Stimulated activated CD4-positive, alpha-beta T cell treated with anti-CD3 and anti-CD28 coated beads, Interleukin-4, amount 100 ng/mL, for 1 hour (primary cell): ENCODE data around the gene TMEM165.

Experiments
- DNase-seq: peaks from one replicate; pipeline ENCODE4 v3.0.0-alpha.2; 2020

TMEM165 gene

DNA sequence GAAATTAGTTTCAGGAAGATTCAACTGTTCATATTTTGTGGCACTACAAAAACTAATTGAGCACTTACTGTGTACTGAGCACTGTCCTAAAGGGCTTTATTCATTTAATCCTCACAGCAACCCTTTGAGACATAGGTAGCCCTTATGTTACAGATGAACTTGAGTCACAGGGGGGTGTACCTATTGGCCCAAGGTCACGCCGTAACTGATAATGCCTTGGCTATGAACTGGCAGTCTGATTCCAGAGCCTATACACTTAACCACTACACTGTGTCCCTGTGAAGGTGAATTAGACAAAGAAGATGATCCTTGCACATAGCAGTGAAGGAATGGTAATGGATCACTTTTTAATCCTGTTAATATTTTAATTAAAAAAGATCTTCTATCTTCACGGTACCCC is 12.0 kb downstream of the TMEM165 start:
- no peak for DNase-seq

DNA sequence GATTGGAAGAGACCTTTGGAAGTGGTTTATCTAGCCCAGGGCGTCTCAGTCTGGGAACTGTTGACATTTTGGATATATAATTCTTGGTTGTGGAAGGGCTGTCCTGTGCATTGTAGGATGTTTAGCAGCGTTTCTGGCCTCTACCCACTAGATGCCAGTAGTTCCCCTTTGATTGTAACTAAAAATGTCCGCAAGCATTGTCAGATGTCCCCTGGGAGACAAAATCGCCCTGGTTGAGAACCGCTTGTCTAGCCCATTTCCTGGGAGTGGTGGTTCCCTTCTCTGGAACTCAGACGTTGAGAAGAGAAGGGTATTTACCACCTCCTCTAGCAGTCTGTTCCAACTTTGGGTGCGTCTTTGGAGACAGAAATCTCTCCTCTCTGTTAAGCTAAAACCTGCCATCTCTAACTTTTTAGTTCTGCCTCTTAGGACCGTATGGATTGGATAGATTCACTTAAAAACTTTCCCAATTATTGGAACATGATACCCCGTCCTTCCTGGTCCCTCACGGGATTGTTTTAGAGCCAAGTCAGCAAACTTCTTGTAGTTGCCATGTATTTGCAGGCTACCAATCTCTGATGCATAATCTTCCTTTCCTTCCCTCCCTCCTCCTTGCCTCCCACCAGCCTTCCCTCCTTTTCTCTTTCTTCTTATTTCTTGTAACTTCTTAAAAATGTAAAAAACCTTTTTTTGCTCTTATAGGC is 13.9 kb downstream of the TMEM165 start:
- no peak for DNase-seq

DNA sequence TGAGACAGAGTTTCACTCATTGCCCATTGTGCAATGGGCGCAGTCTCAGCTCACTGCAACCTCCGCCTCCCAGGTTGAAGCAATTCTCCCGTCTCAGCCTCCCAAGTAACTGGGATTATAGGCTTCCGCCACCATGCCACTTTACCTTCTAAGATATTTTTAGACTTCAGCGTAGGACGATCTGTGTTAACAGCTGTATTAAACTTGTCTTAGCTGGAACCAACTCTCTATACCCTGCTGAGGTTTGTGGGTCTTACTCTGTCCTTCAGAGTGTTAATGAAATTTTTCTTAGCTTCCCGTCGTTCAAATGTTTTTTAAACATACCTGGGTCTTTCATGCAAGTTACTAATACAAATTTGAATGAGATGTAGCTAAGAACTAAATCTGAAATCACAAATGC is 14.7 kb downstream of the TMEM165 start:
- no peak for DNase-seq

DNA sequence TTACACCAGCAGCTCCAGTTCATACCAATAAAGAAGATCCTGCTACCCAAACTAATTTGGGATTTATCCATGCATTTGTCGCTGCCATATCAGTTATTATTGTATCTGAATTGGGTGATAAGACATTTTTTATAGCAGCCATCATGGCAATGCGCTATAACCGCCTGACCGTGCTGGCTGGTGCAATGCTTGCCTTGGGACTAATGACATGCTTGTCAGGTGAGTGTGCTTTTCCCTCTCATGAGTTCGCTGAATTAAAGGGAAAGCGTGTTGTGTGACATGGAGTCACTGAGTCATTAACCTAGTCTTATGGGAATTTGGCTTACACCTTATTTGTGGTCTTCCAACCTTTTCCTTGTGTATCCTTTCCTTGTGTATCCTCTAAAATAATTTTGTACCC is 15.9 kb downstream of the TMEM165 start:
- no peak for DNase-seq

DNA sequence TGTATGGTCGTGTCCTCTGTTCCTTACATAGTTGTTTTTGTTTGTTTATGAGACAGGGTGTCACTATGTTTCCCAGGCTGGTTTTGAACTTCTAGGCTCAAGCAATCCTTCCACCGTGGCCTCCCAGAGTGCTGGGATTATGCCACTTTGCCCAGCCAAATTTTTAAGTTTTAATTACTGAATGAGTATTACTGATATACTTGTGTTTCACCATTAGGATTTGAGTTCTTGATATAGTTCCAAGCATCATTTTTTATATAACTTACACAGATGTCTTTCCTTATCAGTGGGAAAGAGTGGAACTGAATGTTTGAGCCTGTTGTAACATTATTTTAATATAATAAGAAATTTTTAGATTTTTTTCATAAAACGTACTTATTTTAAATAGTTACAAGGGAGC is 20.4 kb downstream of the TMEM165 start:
- no peak for DNase-seq

DNA sequence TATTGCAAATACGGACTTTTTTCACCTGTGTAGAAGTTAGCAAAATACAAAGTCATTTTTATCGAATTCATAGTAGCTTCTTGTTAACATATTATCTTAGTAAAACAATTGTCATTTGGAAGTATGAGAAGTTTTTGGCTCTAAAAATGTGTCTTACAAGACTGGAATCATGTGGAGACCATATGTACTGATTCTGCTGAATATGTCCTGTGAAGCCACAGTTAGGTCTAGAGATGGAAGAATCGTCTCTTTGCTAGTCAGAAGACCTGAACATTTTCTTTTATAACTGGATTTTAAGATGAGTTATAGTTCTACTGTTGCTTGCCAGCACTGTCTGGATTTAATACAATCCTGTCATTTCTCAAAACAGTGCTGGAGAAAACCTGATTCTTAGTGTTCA is 29.0 kb downstream of the TMEM165 start:
- no peak for DNase-seq

DNA sequence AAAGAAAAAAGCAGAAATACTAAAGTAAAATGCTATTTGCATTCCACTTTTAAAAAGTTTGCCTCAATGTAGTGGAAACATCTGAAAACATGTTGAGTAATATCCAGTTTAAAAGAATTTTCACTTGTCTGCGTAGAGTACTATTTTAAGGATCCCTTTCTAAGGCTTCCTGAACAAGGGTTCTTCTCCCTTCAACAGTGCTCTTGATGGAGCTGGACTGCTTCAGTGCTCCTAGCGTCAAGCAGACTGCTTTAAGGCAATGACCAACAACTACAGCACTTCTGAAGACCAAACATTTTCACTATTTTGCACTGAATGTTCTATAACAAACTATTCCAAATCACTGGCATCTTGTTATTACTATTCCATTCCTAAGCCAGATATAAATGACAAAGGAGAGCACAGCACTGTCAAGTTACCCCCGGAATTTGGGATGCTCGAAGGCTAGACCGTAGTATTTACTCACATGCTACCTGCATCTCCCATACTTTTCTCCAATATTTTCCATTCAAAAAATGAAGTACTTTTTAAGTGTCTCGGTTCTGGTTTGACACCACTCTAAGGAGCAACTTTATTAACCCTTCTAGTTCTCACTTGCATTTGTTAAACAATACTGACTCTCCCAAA is 36.1 kb downstream of the TMEM165 start:
- no peak for DNase-seq

DNA sequence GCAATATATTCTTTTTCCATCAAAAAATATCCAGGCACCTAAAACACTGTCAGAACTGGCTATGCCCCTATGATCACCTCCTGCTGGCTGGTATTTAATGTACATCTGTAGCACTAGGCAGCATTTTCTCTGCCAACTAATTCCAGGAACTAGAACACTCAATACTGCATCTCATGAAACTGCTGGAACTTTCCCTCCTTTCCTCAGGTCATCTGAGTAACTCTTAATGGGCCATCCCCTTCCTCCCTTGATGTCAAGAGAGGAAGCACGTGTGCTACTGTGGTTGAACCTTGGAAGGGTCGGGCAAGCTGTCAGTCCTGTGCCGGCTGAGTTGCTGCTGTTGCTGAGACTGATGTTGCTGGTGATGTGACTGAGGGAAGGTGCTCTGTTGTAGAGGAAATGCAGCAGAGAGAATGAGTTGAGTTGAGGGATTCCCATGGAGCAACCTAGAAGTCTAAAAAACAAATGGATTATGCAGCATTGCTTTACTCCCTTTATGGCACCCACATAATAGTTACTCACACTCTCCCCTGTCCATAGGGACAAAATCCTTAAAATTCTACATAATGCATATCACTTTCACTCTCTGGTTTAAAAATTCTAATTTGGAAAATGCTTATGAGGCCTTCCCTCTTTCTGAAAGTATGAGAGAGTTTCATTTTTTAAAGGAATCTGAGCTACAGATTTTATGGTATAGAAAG is 39.5 kb downstream of the TMEM165 start:
- DNase-seq = no peak

DNA sequence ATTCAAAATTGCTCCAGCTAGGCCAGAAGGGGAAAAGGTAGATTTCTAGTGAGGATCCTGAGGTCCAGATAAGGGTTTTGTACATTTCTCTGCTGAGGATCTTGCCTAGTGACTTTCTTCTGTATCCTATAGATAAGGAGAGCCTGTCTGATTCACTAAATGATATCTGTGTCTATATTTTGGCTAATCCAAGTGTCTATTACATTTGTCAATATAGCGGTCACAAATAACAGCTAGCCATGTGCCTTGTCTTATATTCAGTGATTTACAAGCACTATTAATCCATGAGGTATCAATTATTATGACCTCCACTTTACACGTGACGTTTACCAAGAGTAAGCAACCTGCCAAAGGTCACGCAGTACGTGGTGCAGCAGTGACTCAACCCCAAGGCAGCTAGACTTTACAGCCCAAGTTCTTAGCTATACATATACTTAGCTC is 41.6 kb downstream of the TMEM165 start:
- no peak for DNase-seq

DNA sequence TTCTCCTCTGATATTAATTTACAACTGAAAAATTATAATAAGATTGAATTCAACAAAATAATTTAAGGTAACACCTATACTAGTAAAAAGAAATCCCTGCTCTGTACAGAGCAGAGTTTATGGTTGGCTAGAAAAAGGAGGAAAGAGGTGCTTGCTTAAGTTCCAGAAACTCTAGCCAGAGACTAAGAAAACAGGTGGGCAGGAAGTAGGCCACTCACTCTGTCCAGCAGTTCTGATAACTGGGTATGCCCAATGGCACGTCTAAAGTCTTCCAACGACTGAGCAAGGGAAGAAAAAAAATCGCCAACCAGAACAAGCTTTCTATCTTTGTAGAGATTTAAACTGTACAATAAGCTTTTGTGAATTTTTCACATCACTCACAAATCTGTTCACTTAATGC is 42.1 kb downstream of the TMEM165 start:
- no peak for DNase-seq

DNA sequence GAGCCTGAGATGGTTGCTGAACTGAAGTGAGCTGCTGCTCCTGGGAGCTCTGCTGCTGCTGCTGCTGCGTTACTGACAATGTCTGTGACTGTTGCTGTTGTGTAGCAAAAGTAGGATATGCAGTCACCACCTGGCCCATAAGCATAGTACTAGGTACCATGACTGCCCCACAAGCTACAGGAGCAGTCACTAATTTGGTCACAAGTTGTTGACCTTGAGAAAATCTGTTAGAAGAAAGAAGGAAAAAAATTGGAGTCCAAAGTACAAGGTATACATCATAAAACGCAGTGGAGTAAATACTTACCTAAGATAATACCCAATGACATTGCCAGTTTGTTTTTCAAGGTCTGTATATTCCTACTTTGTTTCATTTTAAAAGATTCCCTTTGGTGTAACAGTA is 42.6 kb downstream of the TMEM165 start:
- no peak for DNase-seq

DNA sequence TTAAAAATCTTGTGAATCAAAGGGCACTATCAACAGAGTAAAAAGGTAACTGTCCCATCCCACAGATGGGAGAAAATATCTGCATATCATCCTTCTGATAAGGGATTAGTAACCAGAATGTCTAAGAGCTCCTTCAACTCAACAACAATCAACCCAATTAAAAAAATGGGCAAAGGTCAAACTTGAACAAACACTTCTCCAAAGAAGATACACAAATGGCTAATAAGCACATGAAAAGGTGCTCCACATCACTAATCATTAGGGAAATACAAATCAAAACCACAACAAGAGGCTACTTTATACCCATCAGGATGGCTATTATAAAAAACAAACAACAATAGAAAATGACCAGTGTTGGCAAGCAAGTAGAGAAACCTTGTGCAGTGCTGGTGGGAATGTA is 43.3 kb downstream of the TMEM165 start:
- DNase-seq = no peak

DNA sequence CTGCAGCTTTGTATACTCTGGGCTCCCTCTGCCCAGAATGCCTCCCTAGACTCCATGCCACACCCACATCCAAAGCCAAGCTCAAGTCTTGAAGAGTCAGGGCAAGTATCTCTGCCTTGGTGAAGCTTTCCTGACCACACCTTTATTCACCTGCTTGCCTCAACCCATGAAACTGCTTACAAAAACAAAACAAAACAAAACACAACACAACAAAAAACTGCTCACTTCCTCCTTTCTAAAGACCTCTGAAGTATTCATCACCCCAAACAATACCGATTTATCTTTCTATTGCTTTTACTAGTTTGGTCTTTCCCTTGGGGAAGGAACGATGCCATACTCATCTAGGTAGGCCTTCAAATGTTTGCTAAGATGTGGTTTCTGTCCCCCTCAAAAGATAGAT is 45.0 kb downstream of the TMEM165 start:
- no peak for DNase-seq

DNA sequence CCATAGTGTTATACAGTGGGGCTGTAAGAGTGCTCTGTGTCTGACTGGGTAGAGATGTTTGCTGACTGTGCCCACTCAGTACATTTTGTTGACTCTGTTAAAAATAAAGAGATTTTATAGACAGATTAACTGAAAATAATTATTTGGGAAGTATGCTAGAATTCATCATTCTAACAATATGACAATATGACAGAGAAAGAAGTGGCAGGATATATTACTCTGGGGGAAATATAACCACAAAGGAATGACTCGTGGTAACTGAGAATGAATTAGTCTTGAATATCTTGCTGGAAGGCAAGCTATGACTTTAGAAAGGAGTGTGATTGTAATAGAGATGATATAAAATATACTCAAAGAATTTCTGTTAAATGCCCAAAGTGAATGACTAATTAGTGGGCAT is 46.8 kb downstream of the TMEM165 start:
- DNase-seq = no peak

DNA sequence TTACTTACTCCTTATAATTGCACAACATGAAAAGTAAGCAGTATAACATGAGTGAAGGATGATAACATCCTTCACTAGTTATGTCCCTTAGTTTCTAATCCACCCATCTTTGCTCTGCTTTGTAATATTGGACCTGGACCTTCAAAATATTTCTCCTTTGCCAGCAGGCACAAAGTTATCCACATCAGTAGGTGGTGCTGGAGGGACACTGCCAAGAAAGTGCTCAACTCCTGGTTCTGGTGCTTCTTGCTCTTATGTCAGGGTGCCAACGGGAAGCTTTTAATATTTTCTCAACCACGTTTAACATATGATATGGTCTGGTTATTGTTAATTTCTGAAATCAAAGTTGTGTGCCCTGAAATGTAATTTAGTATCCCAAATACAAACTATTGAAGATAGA is 49.1 kb downstream of the TMEM165 start:
- DNase-seq = no peak

DNA sequence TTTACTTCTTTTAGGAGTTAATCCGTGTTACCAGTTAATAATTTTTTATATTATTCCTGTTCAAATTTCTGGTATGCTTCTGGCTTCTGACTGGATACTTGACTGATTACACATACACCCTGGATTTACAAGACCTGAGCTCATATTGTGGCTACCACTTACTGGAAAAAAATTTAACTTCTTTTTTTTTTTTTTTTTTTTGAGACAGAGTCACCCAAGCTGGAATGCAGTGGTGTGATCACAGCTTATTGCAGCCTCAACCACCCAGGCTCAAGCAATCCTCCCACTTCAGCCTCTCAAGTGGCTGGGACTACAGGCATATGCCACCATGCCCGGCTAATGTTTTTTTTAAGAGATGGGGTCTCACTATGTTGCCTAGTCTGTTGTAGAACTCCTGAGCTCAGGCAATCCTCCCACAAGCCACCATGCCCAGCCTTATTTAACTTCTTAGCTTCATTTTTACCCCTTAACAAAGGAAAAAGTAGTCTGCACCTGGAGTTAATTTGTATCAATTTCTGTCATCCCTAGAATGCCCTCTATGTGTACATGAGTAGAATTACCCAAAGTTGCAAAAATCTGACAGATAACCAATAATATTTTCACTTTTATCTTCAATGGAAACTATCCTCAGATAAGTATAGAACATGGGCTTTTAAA is 50.3 kb downstream of the TMEM165 start:
- no peak for DNase-seq

DNA sequence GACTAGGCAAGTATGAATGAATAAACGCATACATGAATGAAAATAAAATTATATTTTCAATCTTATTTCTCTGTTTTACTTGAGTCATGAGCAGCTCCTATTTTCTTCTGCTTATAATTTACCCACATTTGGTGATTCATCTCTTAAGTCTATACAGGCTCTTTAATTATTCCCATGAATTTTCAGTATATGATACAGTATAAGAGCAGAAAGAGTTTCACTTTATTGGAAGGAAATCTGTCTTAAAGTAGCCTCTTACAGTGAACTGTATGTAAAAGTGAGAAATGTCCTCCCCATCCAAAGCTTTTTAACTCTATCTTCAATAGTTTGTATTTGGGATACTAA is 50.8 kb downstream of the TMEM165 start:
- DNase-seq = no peak

DNA sequence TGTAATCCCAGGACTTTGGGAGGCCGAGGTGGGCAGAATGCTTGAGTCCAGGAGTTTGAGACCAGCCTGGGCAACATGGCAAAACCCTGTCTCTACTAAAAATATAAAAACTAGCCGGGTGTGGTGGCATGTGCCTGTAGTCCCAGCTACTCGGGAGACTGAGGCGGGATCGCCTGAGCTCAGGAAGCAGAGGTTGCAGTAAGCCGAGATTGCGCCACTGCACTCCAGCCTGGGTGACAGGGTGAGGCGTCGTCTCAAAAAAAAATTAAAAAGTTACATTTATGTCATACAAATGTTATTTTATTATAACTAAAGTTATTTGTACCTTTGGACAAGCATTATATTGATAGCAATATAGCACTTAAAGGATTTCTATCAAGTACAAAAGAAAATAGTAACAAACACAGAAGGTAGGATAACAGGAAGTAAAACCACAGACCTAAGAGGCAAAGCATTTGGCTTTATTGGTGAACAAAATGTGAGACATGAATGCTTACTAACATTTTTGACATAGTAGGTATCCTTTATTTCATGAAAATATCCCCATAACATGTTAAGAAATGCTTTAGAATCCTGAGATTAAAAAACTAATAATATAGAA is 51.5 kb downstream of the TMEM165 start:
- no peak for DNase-seq

DNA sequence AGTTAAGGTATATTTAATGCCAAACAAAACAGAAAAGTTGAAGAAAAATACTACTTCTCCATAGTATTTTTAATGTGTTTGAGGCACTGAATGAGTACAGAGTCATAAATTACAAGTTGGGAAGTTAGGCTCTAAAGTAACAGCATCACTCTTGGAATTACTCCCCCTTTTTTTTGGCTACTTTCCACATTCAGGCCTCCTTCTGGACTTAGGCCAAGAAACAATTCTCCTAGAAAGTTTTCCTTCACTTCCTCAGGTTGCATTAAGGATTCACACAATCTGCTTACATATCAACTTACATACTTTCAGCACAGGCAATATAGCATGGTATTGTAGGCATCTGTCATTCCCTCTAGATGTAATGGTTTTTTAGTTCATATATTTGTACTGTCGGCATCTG is 52.1 kb downstream of the TMEM165 start:
- no peak for DNase-seq

DNA sequence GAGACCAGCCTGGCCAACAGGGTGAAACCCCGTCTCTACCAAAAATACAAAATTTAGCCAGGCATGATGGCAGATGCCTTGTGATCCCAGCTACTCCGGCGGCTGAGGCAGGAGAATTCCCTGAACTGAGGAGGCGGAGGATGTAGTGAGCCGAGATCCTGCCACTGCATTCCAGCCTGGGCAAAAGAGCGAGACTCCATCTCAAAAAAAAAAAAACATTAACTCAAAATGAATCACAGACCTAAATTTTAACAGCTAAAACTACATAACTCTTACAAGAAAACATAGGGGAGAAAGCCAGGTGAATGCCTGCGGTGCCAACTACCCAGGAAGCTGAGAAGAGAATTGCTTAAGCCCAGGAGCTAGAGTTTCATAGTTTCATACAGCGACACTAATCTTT is 54.8 kb downstream of the TMEM165 start:
- no peak for DNase-seq

DNA sequence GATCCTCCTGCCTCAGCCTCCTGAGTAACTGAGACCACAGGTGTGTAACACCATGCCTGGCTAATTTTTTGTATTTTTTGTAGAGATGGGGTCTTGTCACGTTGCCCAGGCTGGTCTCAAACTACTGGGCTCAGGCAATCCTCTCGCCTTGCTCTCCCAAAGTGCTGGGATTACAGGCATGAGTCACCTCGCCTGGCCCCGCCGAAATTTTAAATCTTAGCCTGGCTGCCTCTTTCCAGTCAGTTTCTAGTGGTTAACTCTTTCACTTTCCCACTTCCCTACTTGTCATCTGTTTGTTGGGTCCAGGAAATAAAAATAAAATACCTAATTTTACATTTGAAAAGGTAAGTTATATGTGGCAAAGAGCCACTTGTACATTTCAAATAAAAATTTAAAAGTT is 62.4 kb downstream of the TMEM165 start:
- DNase-seq = no peak

DNA sequence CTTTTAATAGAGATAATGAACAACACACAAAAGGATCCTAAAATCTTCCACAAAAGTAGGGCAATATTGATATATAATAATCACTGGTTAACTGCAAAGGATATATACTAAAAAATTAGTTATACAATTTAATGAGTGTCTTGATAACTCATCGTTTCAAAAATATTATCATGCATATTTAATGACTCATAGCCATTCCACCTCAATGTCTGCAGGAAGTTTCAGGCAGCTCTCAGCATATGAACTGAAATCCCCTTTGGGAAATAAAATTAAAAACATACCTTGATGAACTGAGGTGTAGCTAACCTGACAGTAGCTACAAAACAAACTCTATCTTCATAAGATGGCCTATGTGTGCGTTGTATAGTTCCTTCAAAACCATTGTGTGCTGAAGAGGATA is 62.9 kb downstream of the TMEM165 start:
- no peak for DNase-seq

DNA sequence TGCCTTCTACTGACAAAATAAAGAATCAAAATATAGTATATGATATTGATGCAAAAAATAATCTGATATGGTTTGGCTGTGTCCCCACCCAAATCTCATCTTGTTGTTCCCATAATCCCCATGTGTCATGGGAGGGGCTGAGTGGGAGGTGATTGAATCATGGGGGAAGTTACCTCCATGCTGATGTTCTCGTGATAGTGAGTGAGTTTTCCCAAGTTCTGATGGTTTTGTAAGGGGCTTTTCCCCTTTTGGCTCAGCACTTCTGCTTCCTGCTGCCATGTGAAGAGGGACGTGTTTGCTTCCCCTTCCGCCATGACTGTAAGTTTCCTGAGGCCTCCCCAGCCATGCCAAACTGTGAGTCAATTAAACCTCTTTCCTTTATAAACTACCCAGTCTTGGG is 70.2 kb downstream of the TMEM165 start:
- DNase-seq = no peak

DNA sequence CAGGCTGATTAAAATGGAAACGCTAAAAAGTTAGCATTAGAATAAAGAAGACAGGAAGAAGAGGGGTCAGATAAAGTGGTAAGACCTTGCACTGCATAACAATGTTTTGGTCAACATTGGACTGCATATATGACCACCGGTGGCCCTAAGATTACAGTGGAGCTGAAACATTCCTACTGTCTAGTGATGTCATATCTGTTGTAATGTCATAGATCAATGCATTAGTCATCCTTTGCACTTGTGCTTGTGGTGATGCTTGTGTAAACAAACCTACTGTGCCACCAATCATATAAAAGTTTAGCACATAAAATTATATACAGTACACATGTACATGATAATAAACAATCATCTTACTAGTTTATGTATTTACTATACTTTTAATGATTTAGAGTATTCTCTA is 73.0 kb downstream of the TMEM165 start:
- no peak for DNase-seq
